ENCODE measurements around the gene CDKN2AIPNL. TPM values are rescaled to one million over a fixed set of nuclear protein-coding genes. Genes with fewer than 3 reads are reported as not detected.
A peak's percentile ranks its signal among the peaks of the same experiment; 100 is the strongest.

CDKN2AIPNL gene
- total RNA-seq, 4 donors from 2014 or later = 20.9 to 26.1 (median 24.5) TPM; not detected in 1

DNA sequence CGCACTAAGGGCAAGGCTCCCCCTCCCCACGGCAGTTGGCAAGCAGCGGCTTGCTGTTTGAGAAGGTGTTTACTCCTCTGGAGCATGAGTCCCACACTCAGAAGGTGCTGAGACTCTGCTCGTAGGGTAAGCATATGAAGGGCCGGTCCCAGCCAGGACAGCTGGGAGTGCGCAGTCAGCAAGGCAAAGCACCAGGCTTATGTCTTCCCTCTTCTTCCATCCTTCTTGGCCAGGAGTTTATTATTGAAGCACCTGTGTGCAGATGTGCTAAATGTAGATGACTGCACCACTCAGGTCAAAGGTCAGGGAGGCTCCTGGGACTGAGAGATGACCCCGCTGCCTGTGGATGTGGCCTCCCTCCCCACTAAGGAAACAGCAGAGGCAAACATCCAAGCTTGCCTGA is 27.0 kb upstream of the CDKN2AIPNL start:
- H3K27ac ChIP-seq = peak overlapping the region; percentile 60 to 79

GRCh38 chr5:134437847-134438581 is 26.3 kb upstream of the CDKN2AIPNL start:
- DNase-seq = no peak
- no peak overlapping the region for H3K4me3 ChIP-seq
- TF ChIP-seq, protein P1, sequence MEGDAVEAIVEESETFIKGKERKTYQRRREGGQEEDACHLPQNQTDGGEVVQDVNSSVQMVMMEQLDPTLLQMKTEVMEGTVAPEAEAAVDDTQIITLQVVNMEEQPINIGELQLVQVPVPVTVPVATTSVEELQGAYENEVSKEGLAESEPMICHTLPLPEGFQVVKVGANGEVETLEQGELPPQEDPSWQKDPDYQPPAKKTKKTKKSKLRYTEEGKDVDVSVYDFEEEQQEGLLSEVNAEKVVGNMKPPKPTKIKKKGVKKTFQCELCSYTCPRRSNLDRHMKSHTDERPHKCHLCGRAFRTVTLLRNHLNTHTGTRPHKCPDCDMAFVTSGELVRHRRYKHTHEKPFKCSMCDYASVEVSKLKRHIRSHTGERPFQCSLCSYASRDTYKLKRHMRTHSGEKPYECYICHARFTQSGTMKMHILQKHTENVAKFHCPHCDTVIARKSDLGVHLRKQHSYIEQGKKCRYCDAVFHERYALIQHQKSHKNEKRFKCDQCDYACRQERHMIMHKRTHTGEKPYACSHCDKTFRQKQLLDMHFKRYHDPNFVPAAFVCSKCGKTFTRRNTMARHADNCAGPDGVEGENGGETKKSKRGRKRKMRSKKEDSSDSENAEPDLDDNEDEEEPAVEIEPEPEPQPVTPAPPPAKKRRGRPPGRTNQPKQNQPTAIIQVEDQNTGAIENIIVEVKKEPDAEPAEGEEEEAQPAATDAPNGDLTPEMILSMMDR (IDR thresholded peaks at IDR 0.05) = no peak
- TF ChIP-seq POLR2A (IDR thresholded peaks at IDR 0.05) = no peak
- H3K4me1 ChIP-seq = peaks cover 5 to 9% of the 10 kb centered on the region in 2 donors
- no peaks in the 10 kb centered on the region for H3K27me3 ChIP-seq
- no peaks in the 10 kb centered on the region for H3K36me3 ChIP-seq
- no peaks in the 10 kb centered on the region for H3K9me3 ChIP-seq
- H3K27ac ChIP-seq = peak overlapping the region; percentile 60 to 79
- intact Hi-C loops (cut with DNase I; ENCODE audit: low total_unique reads) = no loop called here

More for the DNA sequence above, 27.0 kb upstream of the CDKN2AIPNL start:
- Histone ChIP-seq H3K36me3 (no peaks in the 10 kb centered on the region), H3K9me3 (no peaks in the 10 kb centered on the region), H3K27me3 (no peaks in the 10 kb centered on the region), H3K4me1 (peaks cover 5 to 9% of the 10 kb centered on the region in 2 donors), H3K4me3 (no peak overlapping the region)
- TF ChIP-seq, protein P1 (IDR thresholded peaks at IDR 0.05) = no peak
- no peak for TF ChIP-seq POLR2A (IDR thresholded peaks at IDR 0.05)
- no peak for DNase-seq
- intact Hi-C loops (cut with DNase I; ENCODE audit: low total_unique reads) = no loop called here

DNA sequence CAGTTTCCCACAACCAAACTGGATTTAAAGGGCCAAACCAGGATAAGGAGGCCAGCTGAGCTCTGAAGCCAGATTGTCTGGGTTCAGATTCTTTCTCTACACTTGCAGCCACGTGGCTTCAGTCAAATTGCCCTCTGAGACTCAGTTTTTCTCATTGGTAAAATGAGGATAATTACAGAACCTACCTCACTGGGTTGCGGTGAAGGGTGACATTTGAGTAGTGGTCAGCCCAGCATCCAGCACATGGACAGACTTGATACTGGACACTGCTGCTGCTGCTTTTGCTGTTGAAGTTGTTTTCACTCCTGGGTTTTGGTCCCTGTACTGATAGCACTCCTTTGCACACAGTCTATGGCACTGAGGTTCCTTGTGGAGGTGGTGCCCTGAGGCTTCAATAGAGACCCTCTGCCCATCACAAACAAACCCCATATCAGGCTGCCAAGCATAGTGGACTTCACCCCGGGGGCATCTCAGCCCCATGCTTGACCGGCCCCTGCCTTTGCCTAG is 25.7 kb upstream of the CDKN2AIPNL start:
- Histone ChIP-seq H3K4me1 (peaks cover 5 to 9% of the 10 kb centered on the region in 2 donors), H3K27ac (peak overlapping the region; percentile 30 to 79), H3K27me3 (no peaks in the 10 kb centered on the region), H3K4me3 (no peak overlapping the region), H3K9me3 (no peaks in the 10 kb centered on the region), H3K36me3 (no peaks in the 10 kb centered on the region)
- intact Hi-C loops (cut with DNase I; ENCODE audit: low total_unique reads) = no loop called here
- no peak for DNase-seq
- TF ChIP-seq, protein P1 (IDR thresholded peaks at IDR 0.05) = no peak
- TF ChIP-seq POLR2A (IDR thresholded peaks at IDR 0.05) = no peak

DNA sequence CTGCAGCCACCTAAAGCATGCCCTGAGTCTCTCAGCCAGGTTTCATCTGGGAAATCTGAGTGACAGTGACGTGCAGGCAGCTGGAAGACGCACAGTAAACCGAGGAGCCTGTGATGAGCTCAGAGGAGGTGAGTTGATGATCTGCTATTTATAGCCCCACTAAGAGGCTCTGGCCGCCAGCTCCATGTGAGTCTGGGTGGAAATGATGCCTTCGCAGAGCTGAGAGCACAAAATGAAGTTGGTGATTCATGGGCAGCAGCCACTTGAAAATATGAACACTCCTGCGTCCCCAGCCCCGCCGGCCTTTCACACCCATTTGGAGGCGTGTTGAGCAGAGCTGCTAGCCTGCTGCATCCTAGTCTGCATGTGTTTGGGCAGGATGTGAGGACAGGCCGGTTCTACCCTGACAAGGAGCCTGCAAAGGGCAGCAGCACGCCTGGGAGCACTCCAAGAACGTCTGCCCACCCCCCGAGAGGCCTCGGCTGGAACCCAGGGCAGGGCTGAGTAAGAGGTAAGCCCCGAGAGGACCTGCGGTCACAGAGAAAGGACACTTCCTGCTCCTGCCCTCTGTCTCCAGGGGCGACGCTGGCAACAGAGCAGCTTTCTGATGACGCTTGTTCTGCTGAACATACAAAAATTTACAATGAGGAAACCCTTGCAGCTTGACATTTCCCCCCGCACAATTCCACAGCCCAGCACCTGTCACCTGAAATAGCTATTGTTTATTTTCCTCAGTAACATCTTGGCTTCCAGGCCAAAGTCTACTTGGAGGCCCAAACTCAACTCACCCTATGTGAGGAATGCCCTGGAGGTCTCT is 25.1 kb upstream of the CDKN2AIPNL start:
- no peak overlapping the region for H3K4me3 ChIP-seq

More for the DNA sequence above, 25.1 kb upstream of the CDKN2AIPNL start:
- H3K27me3 ChIP-seq = no peaks in the 10 kb centered on the region
- TF ChIP-seq POLR2A (IDR thresholded peaks at IDR 0.05) = no peak
- TF ChIP-seq, protein P1 (IDR thresholded peaks at IDR 0.05) = no peak
- H3K9me3 ChIP-seq = no peaks in the 10 kb centered on the region
- peaks cover 5 to 9% of the 10 kb centered on the region in 2 donors for H3K4me1 ChIP-seq
- H3K27ac ChIP-seq = peak overlapping the region; percentile 30 to 79
- no peaks in the 10 kb centered on the region for H3K36me3 ChIP-seq
- intact Hi-C loops (cut with DNase I; ENCODE audit: low total_unique reads) = no loop called here
- peak; percentile 54 to 72 for DNase-seq

Data from uterus (tissue), 4 donors.